A549 (cell line): ENCODE results near the gene RIMS4. TPM values are rescaled to one million over a fixed set of nuclear protein-coding genes. Genes with fewer than 3 reads are reported as not detected.

ENCODE experiments used
- ATAC-seq, 2 experiments: fragments of 200-7000 bp in 1 of 2; fragments of >200 bp in 1 of 2; cut with Nextera tagmentation in 1 of 2; cut with Tn5 transposase in 1 of 2; 3 replicates each; pipeline versions ENCODE4 v1.8.0 to v1.9.1; 2018 to 2020; ENCODE audit warnings: mild to moderate bottlenecking in 1 of 2, moderate library complexity in 1 of 2
- CTCF ChIA-PET: fragments of 300-600 bp; sonication (Branson Sonifier 250); formaldehyde crosslinking; extraction: SDS; loops from one replicate; lab custom pipeline; 2021; ENCODE audit warnings: antibody characterized with exemption, inconsistent platforms; lab: Yijun Ruan, JAX
- POLR2A ChIA-PET: fragments of 350-600 bp; formaldehyde crosslinking; extraction: SDS; loops from one replicate; lab custom pipeline; 2021; ENCODE audit warnings: antibody characterized with exemption, inconsistent platforms; lab: Yijun Ruan, JAX
- DNase-seq, 2 experiments: peaks; one replicate each; pipeline versions ENCODE4 v3.0.0 to v3.0.0-alpha.2; 2011 to 2016; ENCODE audit warnings: low read depth in 1 of 2, low spot score in 1 of 2
- FAIRE-seq: peaks from 2 replicates; lab custom pipeline; 2011; peaks lifted over from hg19 to GRCh38; lab: Jason Lieb, UNC
- H3K27ac ChIP-seq, 2 experiments: fragments of >200 bp; sonication (Bioruptor Twin); formaldehyde crosslinking; 3 replicates each; pipeline ENCODE4 v1.5.1; 2016 to 2017
- H3K4me1 ChIP-seq: fragments of >200 bp; sonication (Bioruptor Twin); formaldehyde crosslinking; 3 replicates; pipeline ENCODE4 v1.6.1; 2016
- H3K4me2 ChIP-seq: fragments of >200 bp; sonication (Bioruptor Twin); formaldehyde crosslinking; 3 replicates; pipeline ENCODE4 v1.6.1; 2016
- H3K4me3 ChIP-seq: fragments of >200 bp; sonication (Bioruptor Twin); formaldehyde crosslinking; 3 replicates; pipeline ENCODE4 v1.5.1; 2016
- H3K9me3 ChIP-seq: fragments of >200 bp; sonication (Bioruptor Twin); formaldehyde crosslinking; 3 replicates; pipeline ENCODE4 v1.6.1; 2016
- ESRRA ChIP-seq: fragments of 150-350 bp; IDR thresholded peaks from 2 replicates; pipeline ENCODE4 v1.6.1; 2014; ENCODE audit warnings: mild to moderate bottlenecking, low read length, borderline replicate concordance
- HOXB5 ChIP-seq: fragments of 250-450 bp; sonication (Bioruptor Pico); IDR thresholded peaks from 2 replicates; pipeline ENCODE4 v1.5.0; 2020; ENCODE audit warnings: mild to moderate bottlenecking, moderate library complexity
- JUNB ChIP-seq: fragments of >200 bp; sonication (Bioruptor Twin); formaldehyde crosslinking; IDR thresholded peaks from 2 replicates; pipeline ENCODE4 v1.6.1; 2016
- KDM1A ChIP-seq: fragments of 200-600 bp; sonication (generic); IDR thresholded peaks from 2 replicates; pipeline ENCODE4 v1.6.1; 2016; ENCODE audit warnings: low read depth, mild to moderate bottlenecking
- MAFK ChIP-seq: fragments of 450-650 bp; IDR thresholded peaks from 2 replicates; pipeline ENCODE4 v1.6.1; 2014; ENCODE audit not compliant: partially characterized antibody
- NPAS2 ChIP-seq: fragments of 250-450 bp; sonication (Bioruptor Pico); IDR thresholded peaks from 2 replicates; pipeline ENCODE4 v1.8.0; 2022; ENCODE audit warnings: mild to moderate bottlenecking, moderate library complexity, borderline replicate concordance
- RAD21 ChIP-seq, 2 experiments: fragments of >200 bp in 1 of 2; sonication (Bioruptor Twin) in 1 of 2; formaldehyde crosslinking in 1 of 2; IDR thresholded peaks in 1 of 2; conservative IDR thresholded peaks in 1 of 2; 2 replicates in 1 of 2; 3 replicates in 1 of 2; pipeline ENCODE4 v1.6.1; 2012 to 2018; ENCODE audit warnings: inconsistent platforms in 1 of 2
- RCOR1 ChIP-seq: fragments of 150-350 bp; IDR thresholded peaks from 2 replicates; pipeline ENCODE4 v1.6.1; 2014; ENCODE audit warnings: antibody characterized with exemption, low read length, low read depth
- RNF2 ChIP-seq: fragments of 200-600 bp; sonication (generic); IDR thresholded peaks from 2 replicates; pipeline ENCODE4 v1.6.1; 2016; ENCODE audit warnings: low read depth, mild to moderate bottlenecking, antibody characterized with exemption, moderate library complexity, borderline replicate concordance
- SMC3 ChIP-seq: fragments of >200 bp; sonication (Bioruptor Twin); formaldehyde crosslinking; IDR thresholded peaks from 3 replicates; pipeline ENCODE4 v1.6.1; 2018; ENCODE audit warnings: inconsistent platforms
- ZFP36 ChIP-seq: fragments of 450-650 bp; IDR thresholded peaks from 2 replicates; pipeline ENCODE4 v1.6.1; 2014; ENCODE audit warnings: borderline replicate concordance; ENCODE audit not compliant: partially characterized antibody
- ZSCAN20 ChIP-seq: fragments of 250-450 bp; sonication (Bioruptor Pico); IDR thresholded peaks from 2 replicates; pipeline ENCODE4 v1.8.0; 2022; ENCODE audit warnings: mild to moderate bottlenecking, moderate library complexity
- WGBS: methylation state at CpG from one replicate; pipeline ENCODE4 v1.1.6; 2017; ENCODE audit errors: missing lambda C conversion rate; 5-methylcytosine and 5-hydroxymethylcytosine counted together
- polyA plus RNA-seq, 4 experiments: library from polyadenylated mRNA; depleted of rRNA in 3 of 4; stranded (reverse); fragments of >200 nt; fragmentation: RNase III in 1 of 4; extraction: RNeasy Plus Mini Kit Qiagen cat#74134 plus additional on column Dnase treatment in 1 of 4; gene quantifications; 2 replicates in 3 of 4; 3 replicates in 1 of 4; pipeline ENCODE4 v1.2.3, GENCODE V29; 2011 to 2017
- TF ChIP-seq, protein P1 (sequence below): IDR thresholded peaks from 2 replicates; pipeline ENCODE4 v1.6.1; 2012
- TF ChIP-seq, protein P2 (sequence below): fragments of >200 bp; sonication (Bioruptor Twin); formaldehyde crosslinking; IDR thresholded peaks from 3 replicates; pipeline ENCODE4 v1.5.1; 2016

Gene RIMS4
- polyA plus RNA-seq, 2 of the 4 experiments (the other 2 are of a cell fraction), result 0.39 to 1.3 TPM

DNA sequence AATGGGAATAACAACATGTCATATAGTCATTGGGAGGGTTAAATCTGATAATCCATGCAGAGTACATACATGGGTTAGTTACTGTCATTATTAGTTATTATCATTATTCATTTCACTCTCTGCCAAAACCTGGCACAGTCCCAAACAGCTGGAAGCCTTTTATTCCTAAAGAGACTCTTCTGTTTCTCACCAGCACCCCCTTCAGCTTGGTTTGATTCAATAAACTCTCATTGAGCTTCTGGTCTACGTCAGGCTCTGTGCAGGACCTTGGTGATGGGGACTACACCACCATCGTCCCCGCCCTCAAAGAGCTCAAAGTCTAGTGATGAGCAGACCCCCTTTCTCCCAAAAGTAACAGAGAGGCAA is 62.4 kb downstream of the RIMS4 start (continued):
- TF ChIP-seq NPAS2 (no peak), ESRRA (no peak), RNF2 (no peak)
- TF ChIP-seq, protein P1, sequence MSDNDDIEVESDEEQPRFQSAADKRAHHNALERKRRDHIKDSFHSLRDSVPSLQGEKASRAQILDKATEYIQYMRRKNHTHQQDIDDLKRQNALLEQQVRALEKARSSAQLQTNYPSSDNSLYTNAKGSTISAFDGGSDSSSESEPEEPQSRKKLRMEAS, result no peak

DNA sequence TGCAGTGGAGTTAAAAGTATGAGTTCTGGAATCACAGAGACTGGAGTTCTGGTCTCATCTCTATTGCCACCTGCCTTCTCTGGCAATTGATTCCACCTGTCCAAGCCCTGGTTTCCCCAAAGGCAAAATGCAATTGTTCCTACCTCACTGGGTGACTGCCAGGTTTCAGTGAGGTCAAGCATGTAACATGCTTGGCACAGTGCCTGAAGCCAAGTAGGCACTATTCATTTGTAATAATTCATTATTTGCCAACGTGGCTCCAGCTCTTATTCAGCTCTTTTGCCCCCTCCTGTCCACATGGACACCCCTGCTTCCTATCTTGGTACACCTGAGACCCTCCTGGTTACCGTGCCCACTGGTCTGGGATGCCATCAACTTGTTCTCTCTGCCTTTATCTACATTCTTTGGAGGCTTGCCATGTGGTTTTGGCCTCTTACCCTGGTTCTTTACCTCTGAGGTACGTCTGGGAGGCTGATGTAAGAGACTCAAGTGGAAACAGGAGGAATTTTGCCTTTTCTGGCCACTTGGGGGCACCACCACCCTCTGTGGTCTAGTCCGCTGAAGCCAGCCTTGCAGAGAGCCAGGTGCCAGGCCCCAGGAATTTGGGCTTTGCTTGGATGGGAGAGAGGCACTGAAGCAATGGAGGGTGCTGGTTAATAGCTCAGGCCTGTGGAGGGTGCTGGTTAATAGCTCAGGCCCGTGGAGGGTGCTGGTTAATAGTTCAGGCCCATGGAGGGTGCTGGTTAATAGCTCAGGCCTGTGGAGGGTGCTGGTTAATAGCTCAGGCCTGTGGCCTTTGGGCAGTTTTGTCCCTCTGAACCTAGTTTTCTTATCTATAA is 63.0 kb downstream of the RIMS4 start:
- POLR2A ChIA-PET, result interaction anchor here (0.8 to 1.4 kb wide), 2 partner anchors 18 to 138 kb away, joined by 3 to 4 read pairs; partner anchors contain the start of gene YWHAB
- ATAC-seq (peak; percentile 65 to 85), FAIRE-seq (no peak), DNase-seq (peak; percentile 80 to 86)
- H3K4me2 ChIP-seq, result peak overlapping the region; percentile 94
- CTCF ChIA-PET, result interaction anchor here (0.5 to 5.7 kb wide), 58 partner anchors 9 to 348 kb away, joined by 3 to 96 read pairs (median 5); partner anchors contain the start of gene RIMS4
- peak; percentile 26 for TF ChIP-seq MAFK
- TF ChIP-seq, protein P2, sequence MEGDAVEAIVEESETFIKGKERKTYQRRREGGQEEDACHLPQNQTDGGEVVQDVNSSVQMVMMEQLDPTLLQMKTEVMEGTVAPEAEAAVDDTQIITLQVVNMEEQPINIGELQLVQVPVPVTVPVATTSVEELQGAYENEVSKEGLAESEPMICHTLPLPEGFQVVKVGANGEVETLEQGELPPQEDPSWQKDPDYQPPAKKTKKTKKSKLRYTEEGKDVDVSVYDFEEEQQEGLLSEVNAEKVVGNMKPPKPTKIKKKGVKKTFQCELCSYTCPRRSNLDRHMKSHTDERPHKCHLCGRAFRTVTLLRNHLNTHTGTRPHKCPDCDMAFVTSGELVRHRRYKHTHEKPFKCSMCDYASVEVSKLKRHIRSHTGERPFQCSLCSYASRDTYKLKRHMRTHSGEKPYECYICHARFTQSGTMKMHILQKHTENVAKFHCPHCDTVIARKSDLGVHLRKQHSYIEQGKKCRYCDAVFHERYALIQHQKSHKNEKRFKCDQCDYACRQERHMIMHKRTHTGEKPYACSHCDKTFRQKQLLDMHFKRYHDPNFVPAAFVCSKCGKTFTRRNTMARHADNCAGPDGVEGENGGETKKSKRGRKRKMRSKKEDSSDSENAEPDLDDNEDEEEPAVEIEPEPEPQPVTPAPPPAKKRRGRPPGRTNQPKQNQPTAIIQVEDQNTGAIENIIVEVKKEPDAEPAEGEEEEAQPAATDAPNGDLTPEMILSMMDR, result peak; percentile 82
- TF ChIP-seq SMC3, result peak; percentile 79
- TF ChIP-seq RCOR1, result no peak
- TF ChIP-seq, protein P1, result 0 out of 2 replicates have a peak, but pooled peaks have one; percentile 17
- TF ChIP-seq RAD21 (conservative IDR thresholded peaks at IDR 0.05 in 1 of 2, IDR thresholded peaks at IDR 0.05 in 1 of 2), result peak; percentile 68 to 77
- no peak for TF ChIP-seq JUNB
- 8% methylated on average over 5 of the region's 5 CpGs for WGBS
- no peak overlapping the region for H3K4me3 ChIP-seq
- peaks cover 36% of the 10 kb centered on the region for H3K4me1 ChIP-seq
- H3K27ac ChIP-seq, result peak overlapping the region; percentile 62 to 94
- no peaks in the 10 kb centered on the region for H3K9me3 ChIP-seq

DNA sequence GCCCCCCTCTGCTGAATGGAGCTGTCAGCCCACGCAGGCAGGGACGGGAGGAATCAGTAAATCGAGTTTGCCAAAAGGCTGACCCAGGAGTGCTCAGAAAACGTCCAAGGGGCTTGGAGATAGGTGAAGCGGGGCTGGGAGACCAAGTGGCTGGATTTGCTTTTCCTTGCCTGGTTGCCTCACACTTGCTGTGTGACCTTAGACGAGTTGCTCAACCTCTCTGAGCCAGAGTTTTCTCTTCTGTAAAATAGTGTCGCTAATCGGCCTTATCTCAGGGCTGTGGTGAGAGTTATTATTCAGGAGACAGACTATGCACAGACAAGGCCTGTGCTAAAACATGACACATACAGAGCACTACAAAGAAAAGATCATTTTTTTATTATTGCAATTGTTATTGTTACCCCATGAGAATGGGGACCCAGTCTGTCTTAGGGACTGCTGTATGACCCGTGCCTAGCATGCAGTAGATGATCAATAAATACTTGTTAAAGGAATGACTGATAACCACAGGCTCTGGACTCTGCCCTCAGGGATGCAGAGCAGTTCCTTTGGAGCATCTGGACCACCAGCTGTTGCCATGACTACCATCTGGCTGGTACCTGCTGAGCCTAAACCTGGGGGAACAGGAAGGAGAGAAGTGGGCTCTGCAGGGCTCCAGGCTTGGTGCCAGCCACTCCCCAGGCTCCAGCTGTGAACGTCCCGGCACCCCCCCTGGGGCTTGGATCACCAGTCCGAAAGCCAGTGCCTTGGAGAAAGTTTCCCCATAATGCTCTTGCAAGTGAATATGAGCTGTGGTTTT is 63.8 kb downstream of the RIMS4 start:
- no peaks in the 10 kb centered on the region for H3K9me3 ChIP-seq
- H3K4me1 ChIP-seq, result peaks cover 36% of the 10 kb centered on the region
- H3K4me3 ChIP-seq, result peak overlapping the region; percentile 48
- ChIA-PET CTCF (interaction anchor here (0.6 to 5.7 kb wide), 39 partner anchors 8 to 348 kb away, joined by 3 to 96 read pairs (median 6); no protein-coding TSS in a partner anchor), POLR2A (interaction anchor here (1.4 kb wide), 1 partner anchor 17 kb away, joined by 4 read pairs; no protein-coding TSS in a partner anchor)
- ATAC-seq (no peak), FAIRE-seq (no peak), DNase-seq (no peak)
- peak overlapping the region; percentile 94 for H3K4me2 ChIP-seq
- WGBS, result 58% methylated on average over 12 of the region's 12 CpGs
- H3K27ac ChIP-seq, result peak overlapping the region; percentile 75 to 94
- no peak for TF ChIP-seq JUNB
- TF ChIP-seq HOXB5 (CRISPR knock-in tag), result no peak
- TF ChIP-seq ZFP36, result peak; percentile 90
- peak; percentile 72 for TF ChIP-seq KDM1A
- no peak for TF ChIP-seq ZSCAN20 (CRISPR knock-in tag)
